Skeletal muscle tissue (tissue), 4 donors: ENCODE results near the gene CNKSR3. TPM values are rescaled to one million over a fixed set of nuclear protein-coding genes. Genes with fewer than 3 reads are reported as not detected.

ENCODE experiments used
- H3K27ac ChIP-seq: one replicate; pipeline ENCODE4 v1.7.0; 2013; ENCODE audit warnings: mild to moderate bottlenecking, low read depth, low read length, inconsistent platforms
- H3K27me3 ChIP-seq, 3 donors: one replicate each; pipeline ENCODE4 v1.7.0; 2013; ENCODE audit warnings: low read length in 3 of 3; ENCODE audit not compliant: control insufficient read depth in 3 of 3, insufficient read depth in 3 of 3
- H3K36me3 ChIP-seq, 3 donors: one replicate each; pipeline ENCODE4 v1.7.0; 2013; ENCODE audit warnings: low read length in 3 of 3; ENCODE audit not compliant: control insufficient read depth in 3 of 3, insufficient read depth in 3 of 3
- H3K4me1 ChIP-seq, 3 donors: one replicate each; pipeline ENCODE4 v1.7.0; 2013; ENCODE audit warnings: low read length in 3 of 3, mild to moderate bottlenecking in 3 of 3; ENCODE audit not compliant: control insufficient read depth in 3 of 3, insufficient read depth in 3 of 3
- H3K4me3 ChIP-seq, 3 donors: one replicate each; pipeline ENCODE4 v1.7.0; 2013; ENCODE audit warnings: low read length in 3 of 3
- H3K9ac ChIP-seq, 3 donors: one replicate each; pipeline ENCODE4 v1.7.0; 2013; ENCODE audit warnings: low read length in 3 of 3, mild to moderate bottlenecking in 3 of 3, moderate library complexity in 2 of 3, low read depth in 1 of 3
- H3K9me3 ChIP-seq, 3 donors: one replicate each; pipeline ENCODE4 v1.7.0; 2013; ENCODE audit warnings: low read length in 3 of 3; ENCODE audit not compliant: control insufficient read depth in 3 of 3
- total RNA-seq: library from RNA; depleted of rRNA; stranded (reverse); fragments of >200 nt; gene quantifications from one replicate; pipeline ENCODE4 v1.2.3, GENCODE V29; 2014
- donor health status: Osteomylitis.

The CNKSR3 gene
- total RNA-seq, 1 donor from 2014 or later, result 3.7 TPM

- H3K4me3 ChIP-seq, result no peak overlapping the region
- no peak overlapping the region for H3K27ac ChIP-seq
- H3K27me3 ChIP-seq, result no peaks in the 10 kb centered on the region
- no peaks in the 10 kb centered on the region for H3K36me3 ChIP-seq
- H3K9me3 ChIP-seq, result no peaks in the 10 kb centered on the region
- no peak overlapping the region for H3K9ac ChIP-seq
- H3K4me1 ChIP-seq, result no peaks in the 10 kb centered on the region
These were observed 129.7 kb downstream of the CNKSR3 start for GRCh38 chr6:154380741-154381140.

- Histone ChIP-seq H3K4me3 (no peak overlapping the region), H3K27ac (no peak overlapping the region), H3K27me3 (no peaks in the 10 kb centered on the region), H3K36me3 (no peaks in the 10 kb centered on the region), H3K9ac (no peak overlapping the region), H3K9me3 (no peaks in the 10 kb centered on the region), H3K4me1 (no peaks in the 10 kb centered on the region)
These were observed 130.9 kb downstream of the CNKSR3 start for GRCh38 chr6:154379585-154379984.

GRCh38 chr6:154378518-154378917, 132.0 kb downstream of the CNKSR3 start:
- H3K27me3 ChIP-seq, result no peaks in the 10 kb centered on the region
- H3K36me3 ChIP-seq, result no peaks in the 10 kb centered on the region
- no peaks in the 10 kb centered on the region for H3K4me1 ChIP-seq
- H3K9ac ChIP-seq, result no peak overlapping the region
- no peak overlapping the region for H3K4me3 ChIP-seq
- H3K27ac ChIP-seq, result no peak overlapping the region
- no peaks in the 10 kb centered on the region for H3K9me3 ChIP-seq

DNA sequence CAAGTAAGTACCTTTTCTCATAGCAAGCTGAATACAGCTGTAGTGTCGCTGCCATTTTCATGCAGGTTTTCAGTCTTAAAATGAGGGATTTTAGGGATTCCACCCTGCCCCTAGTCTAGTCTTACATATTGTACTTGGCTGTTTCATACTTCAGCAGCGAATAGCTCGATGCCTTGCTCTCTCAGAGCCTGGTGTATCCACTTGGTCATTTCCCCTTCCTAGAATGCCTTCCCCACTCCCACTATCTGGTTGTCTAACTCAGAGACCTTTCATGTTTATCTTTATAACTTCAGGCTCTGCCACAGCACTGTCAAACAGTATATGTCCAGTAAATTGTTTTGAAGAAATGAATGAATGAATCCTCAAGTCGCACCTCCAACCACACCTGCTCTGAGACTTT, 132.8 kb downstream of the CNKSR3 start:
- H3K27ac ChIP-seq, result no peak overlapping the region
- no peaks in the 10 kb centered on the region for H3K4me1 ChIP-seq
- no peak overlapping the region for H3K9ac ChIP-seq
- no peaks in the 10 kb centered on the region for H3K36me3 ChIP-seq
- H3K27me3 ChIP-seq, result no peaks in the 10 kb centered on the region
- no peaks in the 10 kb centered on the region for H3K9me3 ChIP-seq
- no peak overlapping the region for H3K4me3 ChIP-seq

DNA sequence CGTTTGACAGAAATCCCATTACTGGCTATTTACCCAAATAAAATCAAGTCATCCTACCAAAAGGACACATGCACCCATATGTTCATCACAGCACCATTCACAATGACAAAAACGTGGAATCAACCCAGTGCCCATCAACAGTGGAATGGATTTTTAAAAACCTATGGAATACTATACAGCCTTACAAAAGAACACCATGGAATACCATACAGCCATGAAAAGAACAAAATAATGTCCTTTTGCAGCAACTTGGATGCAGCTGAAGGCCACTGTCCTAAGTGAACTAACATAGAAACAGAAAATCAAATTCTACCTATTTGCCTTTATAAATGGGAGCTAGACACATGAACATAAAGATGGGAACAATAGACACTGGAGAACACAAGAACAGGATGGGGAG, 136.5 kb downstream of the CNKSR3 start:
- Histone ChIP-seq H3K27ac (no peak overlapping the region), H3K9me3 (no peaks in the 10 kb centered on the region), H3K4me1 (no peaks in the 10 kb centered on the region), H3K4me3 (no peak overlapping the region), H3K9ac (no peak overlapping the region), H3K36me3 (no peaks in the 10 kb centered on the region), H3K27me3 (no peaks in the 10 kb centered on the region)

- Histone ChIP-seq H3K9ac (no peak overlapping the region), H3K36me3 (no peaks in the 10 kb centered on the region), H3K27me3 (no peaks in the 10 kb centered on the region), H3K9me3 (no peaks in the 10 kb centered on the region), H3K4me3 (no peak overlapping the region), H3K27ac (no peak overlapping the region), H3K4me1 (no peaks in the 10 kb centered on the region)
These were observed 139.2 kb downstream of the CNKSR3 start for GRCh38 chr6:154371281-154371680.

- Histone ChIP-seq H3K27ac (no peak overlapping the region), H3K9me3 (no peaks in the 10 kb centered on the region), H3K4me1 (no peaks in the 10 kb centered on the region), H3K4me3 (no peak overlapping the region), H3K9ac (no peak overlapping the region), H3K27me3 (no peaks in the 10 kb centered on the region), H3K36me3 (no peaks in the 10 kb centered on the region)
These were observed 139.9 kb downstream of the CNKSR3 start for GRCh38 chr6:154370545-154370944.

DNA sequence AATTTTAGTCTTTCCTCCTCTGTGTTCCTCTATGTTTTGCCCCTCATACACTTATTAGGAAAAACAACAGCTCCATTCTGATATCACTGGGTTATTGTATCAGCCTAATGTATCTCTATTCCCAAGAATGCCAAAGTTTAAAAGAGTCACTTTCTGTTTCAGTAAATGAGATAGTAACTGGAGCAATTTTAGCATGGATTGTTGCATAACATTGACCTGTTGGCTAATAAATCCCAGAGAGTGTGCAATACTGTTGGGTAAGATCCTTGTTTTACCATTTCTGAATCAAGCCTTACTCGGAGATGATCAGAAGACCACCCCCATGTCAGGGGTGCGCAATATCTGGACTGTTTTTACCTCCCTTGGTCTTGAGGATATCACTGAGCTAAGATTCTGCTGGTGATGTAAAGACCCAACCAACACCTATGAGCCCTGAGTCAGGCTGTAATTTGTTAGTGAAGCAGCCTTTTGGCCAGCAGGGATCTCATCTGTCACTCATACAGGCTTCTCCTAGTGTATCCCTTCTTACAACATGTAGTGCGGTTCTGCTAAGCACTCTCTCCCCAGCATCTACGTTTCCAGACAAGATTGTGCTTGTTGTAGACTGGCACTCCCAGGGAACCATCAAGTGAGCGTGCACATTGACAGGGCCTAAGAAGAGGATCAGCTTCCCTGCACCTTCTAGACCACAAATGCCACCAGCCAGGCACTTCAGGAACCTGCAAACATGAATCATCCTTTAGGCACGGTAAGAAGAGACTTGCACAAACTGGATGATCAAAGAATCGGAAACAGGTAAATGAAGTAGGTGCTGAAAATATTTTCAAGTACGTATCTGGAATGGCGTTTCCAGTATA, 142.4 kb downstream of the CNKSR3 start:
- H3K36me3 ChIP-seq, result no peaks in the 10 kb centered on the region
- H3K27ac ChIP-seq, result no peak overlapping the region

DNA sequence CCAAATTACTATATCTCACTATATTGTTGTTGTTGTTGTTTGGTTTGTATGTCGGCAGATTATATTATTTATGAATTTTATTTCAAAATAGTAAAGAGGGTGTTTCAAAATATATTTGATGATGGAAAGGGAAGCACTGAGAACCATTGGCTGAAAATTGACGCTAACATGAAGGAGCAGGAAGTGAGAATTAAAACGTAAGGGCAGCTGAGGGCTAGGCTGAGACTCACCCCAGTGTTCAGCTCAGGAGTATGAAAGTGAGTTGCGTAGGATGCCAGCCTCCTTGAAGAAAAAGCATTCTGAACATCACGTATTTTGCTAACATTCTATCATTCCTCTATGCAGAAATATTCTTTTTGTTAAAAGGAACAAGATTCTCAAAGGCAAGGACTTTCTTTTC, 143.1 kb downstream of the CNKSR3 start:
- Histone ChIP-seq H3K9me3 (no peaks in the 10 kb centered on the region), H3K4me1 (no peaks in the 10 kb centered on the region), H3K4me3 (no peak overlapping the region), H3K9ac (no peak overlapping the region), H3K27ac (no peak overlapping the region), H3K36me3 (no peaks in the 10 kb centered on the region), H3K27me3 (no peaks in the 10 kb centered on the region)

More for the DNA sequence above, 142.4 kb downstream of the CNKSR3 start:
- Histone ChIP-seq H3K9me3 (no peaks in the 10 kb centered on the region), H3K9ac (no peak overlapping the region), H3K27me3 (no peaks in the 10 kb centered on the region), H3K4me3 (no peak overlapping the region), H3K4me1 (no peaks in the 10 kb centered on the region)

- Histone ChIP-seq H3K4me1 (no peaks in the 10 kb centered on the region), H3K4me3 (no peak overlapping the region), H3K9ac (no peak overlapping the region), H3K27me3 (no peaks in the 10 kb centered on the region), H3K27ac (no peak overlapping the region), H3K9me3 (no peaks in the 10 kb centered on the region), H3K36me3 (no peaks in the 10 kb centered on the region)
These were observed 146.7 kb downstream of the CNKSR3 start for GRCh38 chr6:154363821-154364220.
